Activated T-helper 17 cell treated with anti-CD3 and anti-CD28 coated beads, Interleukin-2, amount 50 U/mL, for 72 hours (primary cell): Measurements from ENCODE around the gene UBE2C. TPM values are rescaled to one million over a fixed set of nuclear protein-coding genes. Genes with fewer than 3 reads are reported as not detected.
"Not testable (repeated sequence)": the region's sequence is repeated elsewhere in the genome, so short reads cannot be mapped to it uniquely, and the experiment has no call there.

Experiments
- ATAC-seq: fragments of 150-1000 bp; cut with Tn5 transposase; replicated peaks from 2 replicates; pipeline ENCODE4 v1.10.0; 2021; ENCODE audit warnings: mild to moderate bottlenecking, moderate library complexity
- H3K27ac Mint-ChIP-seq: one replicate; pipeline ENCODE4 v1.8.0; 2022; ENCODE audit warnings: mixed read lengths
- H3K27me3 Mint-ChIP-seq: one replicate; pipeline ENCODE4 v1.8.0; 2022; ENCODE audit warnings: mixed read lengths
- H3K36me3 Mint-ChIP-seq: one replicate; pipeline ENCODE4 v1.8.0; 2022; ENCODE audit warnings: low read depth, mild to moderate bottlenecking, mixed read lengths
- H3K4me1 Mint-ChIP-seq: one replicate; pipeline ENCODE4 v1.8.0; 2022; ENCODE audit warnings: mixed read lengths
- H3K4me3 Mint-ChIP-seq: one replicate; pipeline ENCODE4 v1.8.0; 2022; ENCODE audit warnings: mild to moderate bottlenecking, mixed read lengths
- H3K9me3 Mint-ChIP-seq: one replicate; pipeline ENCODE4 v1.8.0; 2022; ENCODE audit warnings: mixed read lengths
- total RNA-seq, 2 donors: library from RNA; stranded (reverse); gene quantifications; one replicate each; pipeline ENCODE4 v1.2.3, GENCODE V29; 2022

Gene UBE2C
- total RNA-seq, 2 donors from 2014 or later, result 209 to 224 TPM

DNA sequence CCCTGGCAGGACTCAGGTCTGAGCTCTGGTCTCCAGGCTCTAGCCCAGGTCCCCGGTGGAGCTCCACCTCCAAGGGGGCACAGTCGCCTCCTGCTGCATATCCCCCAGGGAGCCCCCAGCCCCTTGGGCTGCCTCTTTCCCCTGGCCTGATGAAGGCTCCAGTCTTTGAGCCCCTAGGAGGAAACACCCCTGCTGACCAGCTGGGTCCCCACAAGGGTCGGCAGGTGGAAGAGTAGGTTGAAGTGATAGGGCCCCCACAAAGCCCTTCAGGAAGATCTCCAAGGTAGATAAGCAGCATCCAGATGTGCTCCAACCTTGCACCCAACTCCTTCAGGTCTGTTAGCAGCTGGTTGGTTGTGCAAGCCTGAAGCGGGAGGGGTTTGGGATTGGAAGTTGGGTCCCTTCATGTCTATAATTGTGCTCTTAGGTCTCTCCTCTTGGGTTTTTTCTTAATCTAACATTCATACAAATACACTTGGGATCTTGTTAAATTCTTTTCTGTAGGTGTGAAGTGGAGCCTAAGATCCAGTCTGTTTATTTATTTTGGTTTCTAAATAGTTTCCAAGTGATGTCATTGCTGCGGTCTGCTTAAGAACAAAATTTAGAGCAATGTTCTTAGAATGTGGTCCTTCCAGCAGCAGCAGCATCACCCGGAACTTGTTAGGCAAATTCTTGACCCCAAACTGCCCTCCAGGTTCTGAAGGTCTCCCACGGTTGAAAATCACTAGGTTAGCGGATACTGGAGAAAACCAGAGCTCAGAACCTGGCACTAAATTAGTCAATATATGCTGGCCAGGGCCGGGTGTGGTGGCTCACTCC lies 5.1 kb downstream of the UBE2C start:
- H3K4me1 Mint-ChIP-seq, result no peaks in the 10 kb centered on the region
- H3K27ac Mint-ChIP-seq, result peak overlapping the region; percentile 52
- ATAC-seq, result no peak
- H3K36me3 Mint-ChIP-seq, result peaks cover 41% of the 10 kb centered on the region
- H3K4me3 Mint-ChIP-seq, result no peak overlapping the region
- no peaks in the 10 kb centered on the region for H3K9me3 Mint-ChIP-seq
- H3K27me3 Mint-ChIP-seq, result peaks cover 6% of the 10 kb centered on the region

DNA sequence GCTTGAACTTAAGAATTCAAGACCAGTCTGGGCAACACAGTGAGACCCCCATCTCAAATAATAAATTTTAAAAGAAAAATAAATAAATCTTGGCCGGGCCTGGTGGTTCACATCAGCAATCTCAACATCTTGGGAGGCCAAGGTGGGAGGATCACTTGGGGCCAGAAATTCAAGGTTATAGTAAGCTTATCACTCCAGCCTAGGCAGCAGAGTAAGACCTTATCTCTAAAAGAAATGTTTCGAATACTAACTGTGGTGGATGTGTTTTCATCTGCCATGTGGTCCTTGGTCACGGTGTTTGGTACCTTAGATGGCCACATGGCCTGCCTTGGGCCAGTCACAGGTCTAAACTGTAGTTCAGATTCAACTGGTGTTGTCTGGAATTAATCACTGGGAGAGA lies 5.8 kb downstream of the UBE2C start:
- H3K27me3 Mint-ChIP-seq, result peaks cover 6% of the 10 kb centered on the region
- no peak overlapping the region for H3K27ac Mint-ChIP-seq
- no peaks in the 10 kb centered on the region for H3K4me1 Mint-ChIP-seq
- no peaks in the 10 kb centered on the region for H3K9me3 Mint-ChIP-seq
- H3K36me3 Mint-ChIP-seq, result peaks cover 35% of the 10 kb centered on the region
- H3K4me3 Mint-ChIP-seq, result no peak overlapping the region
- ATAC-seq, result no peak

DNA sequence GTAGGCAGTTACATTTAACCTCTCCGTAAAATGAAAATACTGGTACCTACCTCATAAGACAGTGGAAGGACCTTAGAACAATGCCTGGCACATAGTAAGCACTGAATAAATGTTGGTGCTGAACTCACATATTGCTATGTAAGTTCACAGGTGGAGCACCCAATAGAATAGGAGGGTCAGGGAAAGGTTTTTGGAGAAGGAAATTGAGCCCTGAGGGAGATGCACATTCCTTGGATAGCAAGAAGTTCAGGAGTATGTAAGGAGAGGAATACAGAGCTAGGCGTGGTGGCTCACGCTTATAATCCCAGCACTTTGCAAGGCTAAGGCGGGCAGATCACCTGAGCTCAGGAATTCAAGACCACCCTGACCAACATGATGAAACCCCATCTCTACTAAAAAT lies 7.0 kb downstream of the UBE2C start:
- ATAC-seq, result no peak

DNA sequence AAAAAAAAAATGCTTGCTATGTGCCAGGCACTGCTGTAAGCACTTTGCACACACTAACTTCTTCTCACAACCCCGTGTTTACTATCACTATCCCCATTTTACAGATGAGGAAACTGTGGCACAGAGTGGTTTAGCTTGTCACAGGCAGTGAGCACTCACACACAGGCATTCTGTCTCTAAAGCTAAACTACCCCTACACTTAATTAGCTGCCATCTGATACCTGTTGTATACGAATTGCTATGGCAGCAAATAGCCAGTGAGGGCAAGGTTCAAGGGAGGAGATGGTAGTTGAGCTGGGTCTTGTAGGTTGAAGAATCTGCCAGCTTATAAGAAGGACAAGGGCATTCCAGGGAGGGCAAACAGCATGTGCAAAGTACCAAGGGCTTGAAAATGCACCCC lies 9.5 kb downstream of the UBE2C start:
- ATAC-seq, result no peak
- Mint-ChIP-seq H3K4me3 (no peak overlapping the region), H3K27me3 (peaks cover 16% of the 10 kb centered on the region), H3K9me3 (no peaks in the 10 kb centered on the region), H3K27ac (no peak overlapping the region), H3K36me3 (peaks cover 2% of the 10 kb centered on the region), H3K4me1 (peaks cover 8% of the 10 kb centered on the region)

More for the DNA sequence above, 7.0 kb downstream of the UBE2C start:
- Mint-ChIP-seq H3K4me3 (no peak overlapping the region), H3K27me3 (peaks cover 16% of the 10 kb centered on the region), H3K36me3 (peaks cover 22% of the 10 kb centered on the region), H3K4me1 (peaks cover 6% of the 10 kb centered on the region), H3K9me3 (no peaks in the 10 kb centered on the region), H3K27ac (no peak overlapping the region)

DNA sequence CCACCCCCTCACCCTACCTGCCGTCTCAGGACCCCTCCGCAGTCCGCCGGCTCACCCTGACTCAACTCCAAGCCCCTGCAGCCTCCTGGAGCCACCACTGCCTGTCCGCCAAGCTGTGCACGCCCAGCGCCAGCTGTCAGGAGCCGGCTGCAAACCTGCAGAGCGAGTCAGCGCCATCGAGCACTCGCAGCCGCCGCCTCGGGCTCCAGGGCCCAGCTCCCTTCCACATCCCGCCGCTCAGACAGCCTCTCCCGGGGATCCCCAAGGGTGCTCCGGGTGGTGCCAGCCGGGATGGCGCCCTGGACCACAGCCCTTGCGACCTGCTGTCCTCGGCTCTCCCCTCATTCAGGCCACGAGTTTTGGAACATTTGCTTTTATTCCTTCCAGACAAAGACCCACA lies 10.4 kb downstream of the UBE2C start:
- Mint-ChIP-seq H3K27ac (no peak overlapping the region), H3K4me1 (peaks cover 8% of the 10 kb centered on the region), H3K27me3 (peaks cover 16% of the 10 kb centered on the region), H3K9me3 (no peaks in the 10 kb centered on the region), H3K4me3 (no peak overlapping the region), H3K36me3 (no peaks in the 10 kb centered on the region)
- ATAC-seq, result no peak

DNA sequence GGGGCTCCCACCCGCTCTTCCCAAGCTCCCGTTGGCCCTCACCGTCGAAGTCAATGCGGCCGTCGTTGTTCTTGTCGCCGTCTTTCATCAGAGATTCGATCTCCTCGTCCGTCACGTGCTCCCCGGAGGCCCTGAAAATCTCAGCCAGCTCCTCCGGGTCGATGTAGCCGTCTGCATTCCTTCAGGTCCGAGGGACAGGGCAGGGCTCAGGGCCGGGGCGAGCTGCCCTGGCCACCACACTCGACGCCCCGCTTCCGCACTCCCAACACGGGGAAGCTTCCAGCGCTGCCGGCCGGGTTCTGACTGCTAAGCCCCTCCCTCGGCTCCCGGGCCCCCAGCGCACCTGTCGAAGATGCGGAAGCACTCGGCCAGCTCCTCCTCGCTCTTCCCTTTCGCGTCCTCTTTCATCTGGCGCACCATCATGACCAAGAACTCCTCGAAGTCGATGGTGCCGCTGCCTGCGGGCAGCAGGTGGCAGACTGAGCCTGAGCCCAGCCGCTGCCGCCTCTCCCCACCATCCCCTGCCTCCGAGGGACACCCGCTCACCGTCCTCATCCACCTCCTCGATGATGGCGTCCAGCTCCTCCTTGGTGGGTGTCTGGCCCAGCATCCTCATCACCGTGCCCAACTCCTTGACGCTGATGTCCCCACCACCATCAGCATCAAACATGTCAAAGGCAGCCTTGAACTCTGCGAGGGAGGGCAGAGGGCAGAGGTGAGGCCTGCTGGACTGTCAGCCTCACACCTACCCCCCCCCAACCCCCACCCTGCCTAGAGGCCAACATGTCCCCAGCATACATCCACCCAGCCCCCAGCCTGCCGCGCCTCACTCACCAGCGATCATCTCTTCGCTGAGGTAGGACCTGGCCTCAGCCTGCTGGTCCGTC lies 11.7 kb downstream of the UBE2C start:
- H3K27me3 Mint-ChIP-seq, result peaks cover 16% of the 10 kb centered on the region
- peak; percentile 91 for ATAC-seq
- H3K9me3 Mint-ChIP-seq, result no peaks in the 10 kb centered on the region
- no peaks in the 10 kb centered on the region for H3K36me3 Mint-ChIP-seq
- H3K4me1 Mint-ChIP-seq, result peaks cover 8% of the 10 kb centered on the region
- peak overlapping the region; percentile 80 for H3K4me3 Mint-ChIP-seq
- peak overlapping the region; percentile 78 for H3K27ac Mint-ChIP-seq

DNA sequence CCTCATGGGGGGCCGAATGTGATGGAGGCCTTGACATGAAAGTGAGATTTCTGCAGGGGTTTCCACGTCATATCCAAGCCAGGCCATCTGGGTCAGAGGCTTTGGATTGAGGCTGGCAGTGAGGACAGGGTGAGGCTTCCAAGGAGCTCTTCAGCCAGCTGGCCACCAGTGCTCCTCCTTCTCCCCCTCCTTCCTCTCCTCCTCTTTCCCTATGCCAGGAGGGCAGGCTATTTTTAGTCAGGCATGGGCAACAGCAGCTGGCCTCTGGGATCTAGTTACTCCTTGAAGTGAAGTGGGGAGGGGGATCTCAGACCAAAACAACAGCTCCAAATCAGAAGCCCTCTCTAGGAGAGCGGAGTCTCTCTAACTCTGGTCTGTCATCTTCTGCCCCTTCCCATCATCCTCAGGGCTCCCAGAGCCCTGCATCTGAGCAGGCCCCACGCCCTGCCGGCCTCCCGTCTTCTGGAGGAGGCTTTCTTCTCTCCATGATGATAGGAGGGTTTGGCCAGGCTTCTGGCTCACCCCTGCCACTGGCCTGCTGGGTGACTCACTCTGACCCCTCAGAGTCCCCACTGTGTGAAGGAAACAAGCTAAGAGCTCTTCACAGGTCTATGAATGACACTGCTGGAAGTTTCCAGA lies 14.1 kb downstream of the UBE2C start:
- Mint-ChIP-seq H3K4me1 (peaks cover 8% of the 10 kb centered on the region), H3K27ac (no peak overlapping the region), H3K4me3 (no peak overlapping the region), H3K27me3 (peaks cover 16% of the 10 kb centered on the region), H3K36me3 (no peaks in the 10 kb centered on the region), H3K9me3 (no peaks in the 10 kb centered on the region)
- ATAC-seq, result no peak

DNA sequence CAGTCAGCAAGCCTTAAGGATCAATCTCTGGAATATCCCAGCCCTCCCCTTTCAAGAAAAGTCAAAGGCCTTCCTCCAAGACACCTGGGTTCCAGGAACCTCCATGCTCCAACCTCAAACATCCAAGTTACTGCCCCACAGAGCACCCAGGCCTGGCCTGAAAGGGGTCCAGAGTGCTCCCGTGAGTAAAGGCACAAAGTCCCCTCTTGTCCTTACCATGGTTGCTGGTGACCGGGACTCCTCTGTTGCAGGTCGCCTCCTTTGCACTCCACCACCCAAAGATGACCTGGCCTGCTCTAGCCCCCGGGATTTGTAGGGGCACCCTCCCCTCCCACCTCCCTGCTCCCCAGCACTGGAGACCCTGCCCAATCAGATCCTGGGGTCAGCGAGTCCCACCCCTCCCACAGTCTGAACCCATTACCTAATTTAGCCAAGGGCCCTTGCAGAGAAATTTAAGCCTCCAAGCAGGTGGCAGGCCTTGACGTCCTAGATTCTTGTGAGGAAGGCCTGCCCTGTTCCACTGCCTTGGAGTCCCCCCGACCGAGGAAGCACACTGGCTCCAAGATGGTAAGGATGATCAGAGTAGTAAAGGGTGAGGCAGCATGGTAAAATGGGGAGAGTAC lies 14.7 kb downstream of the UBE2C start, which contains the start of gene TNNC2:
Gene TNNC2 (minus strand): TSS at position 283 of the 623 bp plus-strand sequence. CDS start 64 bp downstream, at position 219.
- H3K27me3 Mint-ChIP-seq, result peaks cover 12% of the 10 kb centered on the region
- no peaks in the 10 kb centered on the region for H3K36me3 Mint-ChIP-seq
- no peak within 1 kb of the TSS for H3K27ac Mint-ChIP-seq
- peaks cover 8% of the 10 kb centered on the region for H3K4me1 Mint-ChIP-seq
- no peak within 1 kb of the TSS for H3K4me3 Mint-ChIP-seq
- H3K9me3 Mint-ChIP-seq, result no peaks in the 10 kb centered on the region
- no peak for ATAC-seq

DNA sequence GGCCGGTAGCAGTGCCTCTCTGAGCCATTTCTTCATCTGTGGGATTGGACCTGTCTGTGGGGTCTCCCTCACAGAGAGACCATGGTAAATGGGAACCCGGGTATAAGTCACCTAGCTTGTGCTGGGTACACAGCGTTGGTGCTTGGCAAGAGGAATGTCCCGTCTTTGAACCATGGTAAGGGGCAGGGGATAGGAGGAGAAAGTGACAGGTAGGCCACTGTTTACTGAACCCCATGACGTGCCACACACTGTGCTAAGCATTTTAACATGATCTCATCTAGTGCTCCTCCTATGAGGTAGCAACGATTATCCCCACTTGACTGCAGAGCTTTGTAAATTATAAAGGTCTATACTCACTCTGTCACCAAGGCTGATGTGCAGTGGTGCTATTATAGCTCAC lies 15.3 kb downstream of the UBE2C start:
- Mint-ChIP-seq H3K36me3 (no peaks in the 10 kb centered on the region), H3K27me3 (peaks cover 9% of the 10 kb centered on the region), H3K9me3 (no peaks in the 10 kb centered on the region), H3K4me3 (no peak overlapping the region), H3K4me1 (peaks cover 8% of the 10 kb centered on the region), H3K27ac (no peak overlapping the region)
- no peak for ATAC-seq

DNA sequence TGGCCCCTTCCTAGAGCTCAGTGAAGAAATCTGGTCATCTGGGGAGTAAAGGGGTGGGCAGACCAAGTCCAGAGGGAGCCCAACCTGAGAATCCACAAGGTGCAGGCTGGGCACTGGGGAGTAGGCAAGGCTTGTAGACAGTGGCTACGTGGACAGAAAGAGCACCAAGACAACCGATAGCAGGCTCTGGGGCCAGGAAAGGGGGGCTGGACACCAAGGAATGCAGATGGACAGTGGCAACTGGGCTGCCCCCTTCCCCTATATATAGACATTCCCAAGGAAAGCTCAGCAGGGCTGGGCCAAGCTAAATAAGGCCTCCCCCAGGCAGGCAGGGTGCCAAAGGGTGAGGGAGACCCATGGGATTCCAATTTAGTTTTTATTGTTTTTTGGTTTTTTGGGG lies 16.1 kb downstream of the UBE2C start:
- Mint-ChIP-seq H3K36me3 (no peaks in the 10 kb centered on the region), H3K27me3 (peaks cover 9% of the 10 kb centered on the region), H3K9me3 (no peaks in the 10 kb centered on the region), H3K27ac (no peak overlapping the region), H3K4me3 (no peak overlapping the region), H3K4me1 (peaks cover 15% of the 10 kb centered on the region)
- no peak for ATAC-seq

DNA sequence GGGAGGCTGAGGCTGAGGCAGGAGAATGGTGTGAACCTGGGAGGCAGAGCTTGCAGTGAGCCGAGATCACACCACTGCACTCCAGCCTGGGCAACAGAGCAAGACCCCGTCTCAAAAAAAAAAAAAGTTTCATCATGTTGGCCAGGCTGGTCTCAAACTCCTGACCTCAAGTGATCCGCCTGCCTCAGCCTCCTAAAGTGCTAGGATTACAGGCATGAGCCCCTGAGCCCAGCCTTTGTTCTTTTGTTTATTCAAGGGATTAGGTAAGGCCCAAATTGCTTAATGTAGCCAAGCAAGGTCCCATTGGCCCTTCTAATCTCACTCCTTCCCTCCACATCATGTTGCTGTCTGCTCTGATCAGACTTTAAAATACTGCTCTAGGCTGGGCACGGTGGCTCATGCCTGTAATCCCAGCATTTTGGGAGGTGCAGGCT lies 17.2 kb downstream of the UBE2C start:
- H3K4me1 Mint-ChIP-seq, H3K27me3 Mint-ChIP-seq, H3K27ac Mint-ChIP-seq, H3K4me3 Mint-ChIP-seq, H3K36me3 Mint-ChIP-seq, ATAC-seq, H3K9me3 Mint-ChIP-seq: not testable (repeated sequence)

DNA sequence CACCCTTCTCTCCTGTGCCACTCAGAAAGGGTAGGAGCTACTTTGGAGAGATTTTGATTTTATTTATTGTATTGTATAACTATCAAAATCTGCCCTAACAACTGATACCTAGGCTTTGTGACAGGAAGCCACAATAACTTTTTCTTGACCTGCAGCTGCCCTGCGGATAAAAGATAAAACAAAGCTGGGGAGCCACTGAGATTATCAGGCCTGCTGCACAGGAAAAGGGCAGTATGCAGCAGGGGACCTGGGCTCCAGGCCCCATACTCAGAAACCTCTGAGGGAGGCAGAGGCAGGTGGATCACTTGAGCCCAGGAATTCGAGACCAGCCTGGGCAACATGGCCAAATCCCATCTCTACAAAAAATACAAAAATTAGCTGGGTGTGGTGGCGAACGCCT lies 20.2 kb downstream of the UBE2C start:
- Mint-ChIP-seq H3K9me3 (no peaks in the 10 kb centered on the region), H3K36me3 (no peaks in the 10 kb centered on the region), H3K4me1 (peaks cover 7% of the 10 kb centered on the region), H3K27ac (peak overlapping the region; percentile 63), H3K27me3 (no peaks in the 10 kb centered on the region), H3K4me3 (peak overlapping the region; percentile 84)
- ATAC-seq, result no peak

DNA sequence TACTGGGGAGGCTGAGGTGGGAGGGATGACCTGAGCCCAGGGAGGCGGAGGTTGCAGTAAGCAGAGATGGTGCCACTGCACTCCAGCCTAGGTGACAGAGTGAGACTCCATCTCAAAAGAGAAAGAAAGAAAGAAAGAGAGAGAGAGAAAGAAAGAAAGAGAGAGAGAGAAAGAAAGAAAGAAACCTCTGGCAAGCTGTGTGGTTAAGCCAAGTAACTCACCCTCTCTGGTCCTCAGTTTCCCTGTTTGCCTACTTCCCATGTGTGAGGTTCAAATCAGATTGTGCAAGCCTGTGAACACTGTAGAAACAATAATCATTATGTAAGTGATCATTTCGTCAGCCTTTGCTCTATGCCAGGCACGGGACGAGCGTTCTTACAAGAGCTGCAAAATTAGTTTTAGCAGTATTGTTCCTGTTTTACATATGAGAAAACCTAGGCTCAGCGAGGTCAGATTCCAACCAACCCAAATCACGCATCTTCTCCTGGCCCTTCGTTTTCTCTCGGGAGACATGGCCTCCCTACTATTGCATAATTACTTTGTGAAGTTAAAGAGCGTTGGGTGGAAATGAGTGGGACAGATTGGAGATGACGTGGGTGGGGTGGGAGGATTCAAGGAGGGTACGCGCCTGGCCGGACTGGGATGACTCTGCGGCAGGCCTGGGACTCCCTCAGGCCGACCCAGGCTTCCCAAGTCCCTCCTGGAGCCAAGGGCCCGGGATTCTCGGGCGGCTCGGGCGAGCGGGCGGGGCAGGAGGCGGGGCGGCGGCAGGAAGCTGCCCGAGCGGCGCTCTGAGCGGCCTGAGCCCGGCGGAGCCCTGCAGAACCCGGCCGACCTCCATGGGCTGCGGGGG lies 20.8 kb downstream of the UBE2C start, which contains the start of gene SNX21:
Gene SNX21 (plus strand): TSS at position 770 of the 853 bp plus-strand sequence. CDS start 121 bp downstream, outside the sequence.
- H3K27ac Mint-ChIP-seq, result peak within 1 kb of the TSS; percentile 63
- H3K4me1 Mint-ChIP-seq, result peaks cover 7% of the 10 kb centered on the region
- no peaks in the 10 kb centered on the region for H3K27me3 Mint-ChIP-seq
- H3K36me3 Mint-ChIP-seq, result no peaks in the 10 kb centered on the region
- ATAC-seq, result peak; percentile 73
- no peaks in the 10 kb centered on the region for H3K9me3 Mint-ChIP-seq
- H3K4me3 Mint-ChIP-seq, result peak within 1 kb of the TSS; percentile 84
